K562 (cell line): ENCODE data around the gene RPP25. TPM values are rescaled to one million over a fixed set of nuclear protein-coding genes. Genes with fewer than 3 reads are reported as not detected.

Experiments
- ATAC-seq: fragments of 200-7000 bp; cut with Tn5 transposase; 3 replicates; pipeline ENCODE4 v1.9.1; 2020; ENCODE audit warnings: moderate library complexity
- BruUV-seq: library from RNA; stranded (reverse); fragments of 400-500 nt; replicated peaks from 2 replicates; lab custom pipeline; 2021; lab: Mats Ljungman, UMichigan
- CTCF ChIA-PET: fragments of 300-600 bp; formaldehyde crosslinking; extraction: SDS; loops from one replicate; lab custom pipeline; 2021; ENCODE audit warnings: low intra/inter-chr PET ratio; lab: Yijun Ruan, JAX
- POLR2A ChIA-PET: fragments of 300-600, 350-650 bp; sonication (Branson Sonifier 250); formaldehyde crosslinking; extraction: SDS; loops from one replicate; lab custom pipeline; 2021; ENCODE audit warnings: antibody characterized with exemption, inconsistent platforms; lab: Yijun Ruan, JAX
- DNase-seq, 4 experiments: peaks; one replicate each; pipeline versions ENCODE4 v3.0.0 to v3.0.0-alpha.2; 2011 to 2018; ENCODE audit warnings: low spot score in 3 of 4, mixed read lengths in 3 of 4; ENCODE audit errors: extremely low read depth in 1 of 4
- FAIRE-seq: peaks from 2 replicates; lab custom pipeline; 2011; peaks lifted over from hg19 to GRCh38; lab: Jason Lieb, UNC
- H2AFZ ChIP-seq: 2 replicates; pipeline ENCODE4 v1.6.0; 2011; ENCODE audit warnings: low read depth, low read length, control low read depth, inconsistent platforms
- H3K27ac ChIP-seq: fragments of 200-600 bp; 3 replicates; pipeline ENCODE4 v1.8.0; 2011; ENCODE audit warnings: low read depth, mild to moderate bottlenecking, control low read depth, inconsistent platforms, low read length, moderate library complexity, mixed read lengths; ENCODE audit errors: extremely low read depth
- H3K27me3 ChIP-seq, 2 experiments: fragments of 300-600 bp in 1 of 2; 2 replicates in 1 of 2; 3 replicates in 1 of 2; pipeline versions ENCODE4 v1.6.0 to v1.8.0; 2011; ENCODE audit warnings: inconsistent platforms in 2 of 2, low read length in 2 of 2, mild to moderate bottlenecking in 1 of 2, mixed read lengths in 1 of 2, moderate library complexity in 1 of 2; ENCODE audit not compliant: control insufficient read depth in 2 of 2, insufficient read depth in 2 of 2
- H3K36me3 ChIP-seq: fragments of 300-600 bp; 3 replicates; pipeline ENCODE4 v1.8.0; 2011; ENCODE audit warnings: mild to moderate bottlenecking, low read length, inconsistent platforms; ENCODE audit not compliant: control insufficient read depth, insufficient read depth
- H3K4me1 ChIP-seq, 2 experiments: fragments of 200-600 bp in 1 of 2; replicated peaks in 1 of 2; 2 replicates in 1 of 2; 3 replicates in 1 of 2; pipeline versions ENCODE4 v1.5.1 to v1.8.0; 2011; ENCODE audit warnings: inconsistent platforms in 2 of 2, low read length in 2 of 2, mild to moderate bottlenecking in 1 of 2, mixed read lengths in 1 of 2, moderate library complexity in 1 of 2; ENCODE audit not compliant: control insufficient read depth in 2 of 2, insufficient read depth in 2 of 2
- H3K4me2 ChIP-seq: 2 replicates; pipeline ENCODE4 v1.6.1; 2011; ENCODE audit warnings: low read length, control low read depth, inconsistent platforms, mixed read lengths; ENCODE audit not compliant: insufficient read depth
- H3K4me3 ChIP-seq: fragments of 200-600 bp; sonication (generic), shearing (Covaris generic); 2 replicates; pipeline ENCODE4 v1.5.1; 2016; ENCODE audit warnings: control low read depth, inconsistent platforms
- H3K79me2 ChIP-seq: fragments of 200-600 bp; 3 replicates; pipeline ENCODE4 v1.8.0; 2011; ENCODE audit warnings: low read length, inconsistent platforms; ENCODE audit not compliant: control insufficient read depth, insufficient read depth
- H3K9ac ChIP-seq, 2 experiments: 2 replicates each; pipeline versions ENCODE4 v1.6.0 to v1.6.1; 2011; ENCODE audit warnings: low read depth in 2 of 2, low read length in 2 of 2, control low read depth in 1 of 2, inconsistent platforms in 1 of 2, mild to moderate bottlenecking in 1 of 2, mixed read lengths in 1 of 2; ENCODE audit not compliant: insufficient read depth in 1 of 2
- H3K9me1 ChIP-seq: one replicate; pipeline ENCODE4 v1.6.0; 2011; ENCODE audit warnings: inconsistent platforms, mild to moderate bottlenecking, low read length, moderate library complexity; ENCODE audit not compliant: control insufficient read depth, insufficient read depth
- H3K9me3 ChIP-seq: replicated peaks from 2 replicates; pipeline ENCODE4 v1.5.1; 2011; ENCODE audit warnings: low read depth, low read length, inconsistent platforms; ENCODE audit not compliant: control insufficient read depth, insufficient read depth
- H4K20me1 ChIP-seq: replicated peaks from 2 replicates; pipeline ENCODE4 v1.6.1; 2011; ENCODE audit warnings: low read length, inconsistent platforms, mixed read lengths; ENCODE audit not compliant: control insufficient read depth, insufficient read depth
- AFF1 ChIP-seq, 2 experiments: fragments of 450-650 bp; IDR thresholded peaks; 2 replicates each; pipeline ENCODE4 v1.6.1; 2018; ENCODE audit warnings: mild to moderate bottlenecking in 2 of 2, low read depth in 1 of 2; ENCODE audit not compliant: partially characterized antibody in 2 of 2
- CCAR2 ChIP-seq: fragments of 200-400 bp; formaldehyde crosslinking; IDR thresholded peaks from 2 replicates; pipeline ENCODE4 v1.6.1; 2017; ENCODE audit warnings: mild to moderate bottlenecking, low read depth, low read length
- CEBPB ChIP-seq: fragments of 450-650 bp; IDR thresholded peaks from 2 replicates; pipeline ENCODE4 v1.6.1; 2016; ENCODE audit warnings: missing genetic modification characterization, missing compliant biosample characterization
- CHD2 ChIP-seq: IDR thresholded peaks from 2 replicates; pipeline ENCODE4 v1.6.1; 2011; ENCODE audit warnings: low read depth, low read length
- DDX20 ChIP-seq: fragments of 450-650 bp; IDR thresholded peaks from 2 replicates; pipeline ENCODE4 v1.6.1; 2016; ENCODE audit warnings: missing genetic modification characterization, low read depth, mild to moderate bottlenecking, missing compliant biosample characterization, moderate library complexity
- SMARCA4 ChIP-seq: fragments of 450-650 bp; IDR thresholded peaks from 2 replicates; pipeline ENCODE4 v1.6.1; 2016
- ZBTB40 ChIP-seq, 2 experiments: fragments of 450-650 bp in 1 of 2; sonication (generic) in 1 of 2; formaldehyde crosslinking in 1 of 2; IDR thresholded peaks; 2 replicates each; pipeline versions ENCODE4 v1.7.1 to v1.9.0; 2016 to 2022; ENCODE audit warnings: inconsistent platforms in 1 of 2, mild to moderate bottlenecking in 1 of 2, missing genetic modification reagents in 1 of 2
- ZFP36 ChIP-seq: fragments of 150-350 bp; IDR thresholded peaks from 2 replicates; pipeline ENCODE4 v1.6.1; 2018; ENCODE audit warnings: low read length, low read depth; ENCODE audit not compliant: partially characterized antibody
- ZNF316 ChIP-seq: fragments of 450-650 bp; IDR thresholded peaks from 2 replicates; pipeline ENCODE4 v1.6.1; 2016
- ZNF717 ChIP-seq: fragments of 250-450 bp; sonication (Bioruptor Pico); IDR thresholded peaks from 2 replicates; pipeline ENCODE4 v1.5.0; 2021
- WGBS: fragments of 100-300 bp; shearing (Covaris generic); methylation state at CpG from one replicate; pipeline ENCODE4 v1.1.6; 2016; ENCODE audit warnings: low coverage, mixed read lengths; ENCODE audit not compliant: insufficient coverage; ENCODE audit errors: missing lambda C conversion rate; 5-methylcytosine and 5-hydroxymethylcytosine counted together
- in situ Hi-C: fragments of 300-500 bp; cut with MboI; formaldehyde crosslinking; loops from 4 replicates; pipeline ENCODE4 v1.15.0; 2018; ENCODE audit warnings: inconsistent platforms, mixed read lengths
- intact Hi-C: fragments of 100-400 bp; cut with micrococcal nuclease; formaldehyde crosslinking; loops from 2 replicates; pipeline ENCODE4 v1.14.2; 2022
- polyA plus RNA-seq, 8 experiments: library from polyadenylated mRNA; depleted of rRNA in 4 of 8; stranded (reverse) in 5 of 8; unstranded in 3 of 8; fragments of >200 nt; fragmentation: Nextera tagmentation in 2 of 8; fragmentation: Illumina TruSeq in 1 of 8; extraction: Ambion mirVana in 2 of 8; extraction: Trizol in 1 of 8; gene quantifications; 2 replicates each; pipeline versions ENCODE4 v1.2.1 to v1.2.3, GENCODE V29; 2011 to 2014; ENCODE audit warnings: inconsistent platforms in 1 of 8, missing spikeins in 1 of 8
- total RNA-seq, 7 experiments: library from RNA; depleted of rRNA in 6 of 7; stranded (reverse); fragments of >200 nt in 6 of 7; fragmentation: Illumina TruSeq in 2 of 7; extraction: Trizol in 2 of 7; gene quantifications; 2 replicates each; pipeline versions ENCODE4 v1.2.1 to v1.2.3, GENCODE V29; 2011 to 2021; ENCODE audit warnings: low replicate concordance in 1 of 7

RPP25 gene
- total and polyA plus RNA-seq, 9 of the 15 experiments (the other 6 are each of a cell fraction or from before 2014, with no cell fraction given), result 1.1 to 12.3 (median 5.6) TPM

DNA sequence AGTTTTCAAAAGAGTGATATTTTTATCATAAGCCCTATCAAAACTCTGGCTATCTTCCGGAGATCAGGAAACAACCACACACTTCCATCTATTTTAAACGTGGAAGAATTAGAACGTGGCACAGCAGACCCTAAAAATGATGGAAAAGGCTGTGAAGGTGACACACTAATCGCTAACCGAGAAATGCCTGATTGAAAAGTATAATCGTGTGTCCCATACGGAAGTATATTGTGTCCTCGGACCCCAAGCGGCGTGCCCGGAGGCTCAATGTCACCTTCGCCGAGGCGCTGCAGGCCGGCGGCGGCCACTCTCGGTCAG, 19.3 kb downstream of the RPP25 start:
- peak overlapping the region; percentile 97 to 98 for H3K9ac ChIP-seq
- peaks cover 19 to 29% of the 10 kb centered on the region in 2 experiments for H3K4me1 ChIP-seq
- no peaks in the 10 kb centered on the region for H3K9me3 ChIP-seq
- H3K27me3 ChIP-seq, result no peaks in the 10 kb centered on the region
- peak overlapping the region; percentile 87 for H3K4me2 ChIP-seq
- H3K9me1 ChIP-seq, result no peaks in the 10 kb centered on the region
- H2AFZ ChIP-seq, result peak overlapping the region; percentile 87
- no TSS peak for BruUV-seq
- WGBS, result 0% methylated on average over 18 of the region's 18 CpGs
- in situ Hi-C loops (no loop called here), intact Hi-C loops (no loop called here)
- ChIA-PET POLR2A (interaction anchor here (0.5 to 1.2 kb wide), 3 partner anchors 31 to 180 kb away, joined by 3 to 4 read pairs (median 3); partner anchors contain the start of gene FAM219B), CTCF (no interaction called here)
- no peak for DNase-seq
- H3K4me3 ChIP-seq, result peak overlapping the region; percentile 99
- ATAC-seq, result peak; percentile 74; the same call in 1 of the 3 replicates
- peak; percentile 60 for FAIRE-seq
- peak overlapping the region; percentile 98 for H3K27ac ChIP-seq
- H4K20me1 ChIP-seq, result peaks cover 9% of the 10 kb centered on the region
- H3K36me3 ChIP-seq, result peaks cover 39% of the 10 kb centered on the region; the same call in 2 of the 3 replicates
- peaks cover 57% of the 10 kb centered on the region for H3K79me2 ChIP-seq
- TF ChIP-seq ZNF316 (no peak), CHD2 (no peak), CEBPB (tag) (no peak), AFF1 (IDR thresholded peaks at IDR 0.05; ENCODE audit: low read depth in 1 of 2, partially characterized antibody in 2 of 2) (peak in 1 of 2 experiments; percentile 36), ZFP36 (no peak), ZNF717 (CRISPR knock-in tag) (0 out of 2 replicates have a peak, but pooled peaks have one; percentile 21), DDX20 (tag) (no peak), SMARCA4 (peak; percentile 20; the same call in 1 of the 2 replicates), CCAR2 (no peak), ZBTB40 (IDR thresholded peaks at IDR 0.05) (0 out of 2 replicates have a peak, but pooled peaks have one; percentile 35), ZBTB40 (CRISPR knock-in tag; IDR thresholded peaks at IDR 0.05) (no peak)
